Nephron (organoid): ENCODE measurements around the gene CCL23.

Source experiments
- H3K27ac Mint-ChIP-seq, 3 experiments: 2 replicates each; pipeline ENCODE4 v1.8.0; 2020; ENCODE audit warnings: mixed read lengths in 3 of 3, mild to moderate bottlenecking in 2 of 3, moderate library complexity in 1 of 3
- H3K27me3 Mint-ChIP-seq: 2 replicates; pipeline ENCODE4 v1.8.0; 2021; ENCODE audit warnings: low read depth, mild to moderate bottlenecking, moderate library complexity, mixed read lengths
- H3K36me3 Mint-ChIP-seq: 2 replicates; pipeline ENCODE4 v1.8.0; 2020; ENCODE audit warnings: low read depth, mixed read lengths
- H3K4me1 Mint-ChIP-seq: 2 replicates; pipeline ENCODE4 v1.8.0; 2020; ENCODE audit warnings: mixed read lengths
- H3K4me3 Mint-ChIP-seq, 3 experiments: 2 replicates each; pipeline ENCODE4 v1.8.0; 2020; ENCODE audit warnings: mild to moderate bottlenecking in 3 of 3, mixed read lengths in 3 of 3, moderate library complexity in 2 of 3
- H3K9me3 Mint-ChIP-seq: 2 replicates; pipeline ENCODE4 v1.8.0; 2020; ENCODE audit warnings: mixed read lengths
- CTCF ChIP-seq, 3 experiments: fragments of 200-600 bp; sonication (generic); IDR thresholded peaks; one replicate each; pipeline ENCODE4 v1.5.0; 2021; ENCODE audit warnings: antibody characterized with exemption in 3 of 3; ENCODE audit not compliant: unreplicated experiment in 3 of 3

The CCL23 gene

DNA sequence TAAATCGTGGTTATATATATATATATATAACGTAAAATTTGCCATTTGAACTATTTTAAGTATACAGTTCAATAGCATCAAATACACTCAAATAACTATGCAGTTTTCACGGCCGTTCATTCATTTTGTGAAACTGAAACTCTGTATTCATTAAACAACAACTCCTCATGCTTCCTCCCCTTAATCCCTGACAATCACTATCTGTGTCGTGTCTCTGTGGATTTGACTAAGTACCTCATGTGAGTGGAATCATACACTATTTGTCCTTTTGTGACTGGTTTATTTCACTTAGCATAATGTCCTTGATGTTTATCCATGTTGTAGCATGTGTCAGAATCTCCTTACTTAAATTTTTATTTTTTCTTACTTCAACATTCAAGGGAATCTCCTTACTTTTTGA, 2.8 kb downstream of the CCL23 start:
- Mint-ChIP-seq H3K4me3 (no peak overlapping the region), H3K36me3 (no peaks in the 10 kb centered on the region), H3K27ac (no peak overlapping the region), H3K4me1 (no peaks in the 10 kb centered on the region), H3K27me3 (peaks cover 40% of the 10 kb centered on the region), H3K9me3 (peaks cover 17% of the 10 kb centered on the region)
- no peak for TF ChIP-seq CTCF (IDR thresholded peaks at IDR 0.05; ENCODE audit: unreplicated experiment in 3 of 3)

- TF ChIP-seq CTCF (IDR thresholded peaks at IDR 0.05; ENCODE audit: unreplicated experiment in 3 of 3): no peak
- peaks cover 28% of the 10 kb centered on the region for H3K9me3 Mint-ChIP-seq
- no peak overlapping the region for H3K4me3 Mint-ChIP-seq
- no peak overlapping the region for H3K27ac Mint-ChIP-seq
- H3K4me1 Mint-ChIP-seq: no peaks in the 10 kb centered on the region
- H3K36me3 Mint-ChIP-seq: no peaks in the 10 kb centered on the region
- peaks cover 23% of the 10 kb centered on the region for H3K27me3 Mint-ChIP-seq
Measured at GRCh38 chr17:36011201-36011600, 6.6 kb downstream of the CCL23 start.

- H3K4me3 Mint-ChIP-seq: no peak overlapping the region
- H3K9me3 Mint-ChIP-seq: peaks cover 28% of the 10 kb centered on the region
- no peaks in the 10 kb centered on the region for H3K36me3 Mint-ChIP-seq
- no peak overlapping the region for H3K27ac Mint-ChIP-seq
- H3K4me1 Mint-ChIP-seq: peaks cover 4% of the 10 kb centered on the region
- TF ChIP-seq CTCF (IDR thresholded peaks at IDR 0.05; ENCODE audit: unreplicated experiment in 3 of 3): no peak
- peaks cover 24% of the 10 kb centered on the region for H3K27me3 Mint-ChIP-seq
Measured at GRCh38 chr17:36008998-36009665, 8.6 kb downstream of the CCL23 start.

DNA sequence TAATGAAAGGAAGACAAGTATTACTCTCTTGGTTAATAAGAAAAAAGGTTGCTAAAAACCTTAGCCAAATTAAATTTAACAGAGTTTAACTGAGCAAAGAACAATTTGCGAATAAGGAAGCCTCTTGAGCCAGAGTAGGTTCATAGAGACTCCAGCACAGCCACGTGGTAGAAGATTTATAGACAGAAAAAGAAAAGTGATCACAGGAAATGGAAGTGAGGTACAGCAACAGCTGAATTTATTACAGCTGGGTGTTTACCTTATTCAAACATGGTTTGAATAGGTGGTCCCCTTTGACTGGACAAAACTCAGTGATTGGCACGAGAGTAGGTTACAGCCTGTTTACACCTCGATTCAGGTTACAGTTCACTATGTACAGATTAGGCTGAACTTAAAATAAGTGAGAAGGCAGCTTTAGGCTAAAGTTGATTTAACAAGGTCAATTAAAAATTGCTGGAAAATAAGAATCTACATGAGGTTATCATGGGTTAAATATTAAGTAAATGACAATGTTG, 13.1 kb downstream of the CCL23 start:
- peak overlapping the region in 1 of 3 experiments; percentile 6 for H3K27ac Mint-ChIP-seq
- H3K9me3 Mint-ChIP-seq: peaks cover 8% of the 10 kb centered on the region
- no peak for TF ChIP-seq CTCF (IDR thresholded peaks at IDR 0.05; ENCODE audit: unreplicated experiment in 3 of 3)
- no peak overlapping the region for H3K4me3 Mint-ChIP-seq
- peaks cover 10% of the 10 kb centered on the region for H3K27me3 Mint-ChIP-seq
- H3K36me3 Mint-ChIP-seq: no peaks in the 10 kb centered on the region
- H3K4me1 Mint-ChIP-seq: peaks cover 11% of the 10 kb centered on the region

DNA sequence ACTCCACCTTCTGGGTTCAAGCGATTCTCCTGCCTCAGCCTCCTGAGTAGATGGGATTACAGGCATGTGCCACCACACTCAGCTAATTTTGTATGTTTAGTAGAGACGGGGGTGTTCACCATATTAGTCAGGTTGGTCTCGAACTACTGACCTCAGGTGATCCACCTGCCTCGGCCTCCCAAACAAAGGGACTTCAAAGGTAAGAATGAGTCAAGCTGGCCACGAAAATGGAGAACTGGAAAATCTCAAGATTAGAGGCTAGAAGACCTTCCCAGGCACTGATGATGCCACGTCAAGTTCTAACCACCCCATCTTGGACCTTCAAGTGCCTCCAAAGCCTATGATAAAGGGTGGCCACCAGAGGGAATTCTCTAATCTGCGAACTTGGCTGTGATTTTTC, 15.1 kb downstream of the CCL23 start:
- H3K4me1 Mint-ChIP-seq: peaks cover 11% of the 10 kb centered on the region
- H3K27ac Mint-ChIP-seq: no peak overlapping the region
- H3K27me3 Mint-ChIP-seq: peaks cover 19% of the 10 kb centered on the region
- no peak overlapping the region for H3K4me3 Mint-ChIP-seq
- H3K36me3 Mint-ChIP-seq: no peaks in the 10 kb centered on the region
- no peak for TF ChIP-seq CTCF (IDR thresholded peaks at IDR 0.05; ENCODE audit: unreplicated experiment in 3 of 3)
- H3K9me3 Mint-ChIP-seq: no peaks in the 10 kb centered on the region
